Measurements from ENCODE around the gene GUCA2A.

The GUCA2A gene

DNA sequence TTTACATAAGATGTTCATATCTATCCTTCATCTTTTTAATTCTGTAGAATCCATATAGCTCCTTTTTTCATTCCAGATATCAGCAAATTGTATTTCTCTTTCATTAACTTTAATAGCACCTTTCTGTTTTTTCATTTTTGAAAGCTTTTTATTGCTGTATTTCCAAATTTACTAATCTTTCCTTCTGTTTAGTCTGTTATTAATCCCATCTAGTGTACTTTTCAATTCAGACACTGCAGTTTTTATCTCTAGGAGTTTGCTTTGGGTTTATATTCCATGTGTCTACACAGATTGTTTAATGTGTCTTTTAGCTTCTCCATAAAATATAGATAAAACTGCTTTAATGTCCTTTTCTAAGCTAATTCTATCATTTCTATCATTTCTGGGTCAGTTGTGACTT, 37.4 kb upstream of the GUCA2A start:
- TF ChIP-seq, protein P1, sequence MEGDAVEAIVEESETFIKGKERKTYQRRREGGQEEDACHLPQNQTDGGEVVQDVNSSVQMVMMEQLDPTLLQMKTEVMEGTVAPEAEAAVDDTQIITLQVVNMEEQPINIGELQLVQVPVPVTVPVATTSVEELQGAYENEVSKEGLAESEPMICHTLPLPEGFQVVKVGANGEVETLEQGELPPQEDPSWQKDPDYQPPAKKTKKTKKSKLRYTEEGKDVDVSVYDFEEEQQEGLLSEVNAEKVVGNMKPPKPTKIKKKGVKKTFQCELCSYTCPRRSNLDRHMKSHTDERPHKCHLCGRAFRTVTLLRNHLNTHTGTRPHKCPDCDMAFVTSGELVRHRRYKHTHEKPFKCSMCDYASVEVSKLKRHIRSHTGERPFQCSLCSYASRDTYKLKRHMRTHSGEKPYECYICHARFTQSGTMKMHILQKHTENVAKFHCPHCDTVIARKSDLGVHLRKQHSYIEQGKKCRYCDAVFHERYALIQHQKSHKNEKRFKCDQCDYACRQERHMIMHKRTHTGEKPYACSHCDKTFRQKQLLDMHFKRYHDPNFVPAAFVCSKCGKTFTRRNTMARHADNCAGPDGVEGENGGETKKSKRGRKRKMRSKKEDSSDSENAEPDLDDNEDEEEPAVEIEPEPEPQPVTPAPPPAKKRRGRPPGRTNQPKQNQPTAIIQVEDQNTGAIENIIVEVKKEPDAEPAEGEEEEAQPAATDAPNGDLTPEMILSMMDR (conservative IDR thresholded peaks at IDR 0.05; ENCODE audit: control insufficient read depth, insufficient read depth, low read depth, low read length): no peak
- no peak for DNase-seq (ENCODE audit: low read depth)
- no peak overlapping the region for H3K4me3 ChIP-seq (ENCODE audit: control insufficient read depth, low read depth, low read length)

DNA sequence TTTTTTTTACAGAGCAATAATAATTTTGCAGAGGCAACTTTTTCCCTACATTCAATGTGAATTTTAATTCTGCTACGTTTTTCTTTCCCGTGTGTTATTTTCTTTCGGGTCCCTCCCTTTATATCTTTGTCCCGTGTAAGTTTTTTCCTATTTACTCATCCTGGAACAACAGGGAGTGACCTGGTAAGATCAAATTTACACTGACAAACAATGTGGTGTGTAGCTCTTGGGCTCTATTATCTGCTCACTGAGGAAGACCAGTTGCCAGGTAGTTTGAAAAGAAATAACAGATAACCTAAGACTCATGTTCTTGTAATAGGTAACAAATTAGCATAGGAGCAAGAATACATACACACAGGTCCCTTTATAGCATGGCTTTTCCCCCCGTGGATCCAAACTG, 33.7 kb upstream of the GUCA2A start:
- H3K4me3 ChIP-seq (ENCODE audit: control insufficient read depth, low read depth, low read length): no peak overlapping the region
- DNase-seq (ENCODE audit: low read depth): no peak
- TF ChIP-seq, protein P1 (conservative IDR thresholded peaks at IDR 0.05; ENCODE audit: control insufficient read depth, insufficient read depth, low read depth, low read length): no peak

DNA sequence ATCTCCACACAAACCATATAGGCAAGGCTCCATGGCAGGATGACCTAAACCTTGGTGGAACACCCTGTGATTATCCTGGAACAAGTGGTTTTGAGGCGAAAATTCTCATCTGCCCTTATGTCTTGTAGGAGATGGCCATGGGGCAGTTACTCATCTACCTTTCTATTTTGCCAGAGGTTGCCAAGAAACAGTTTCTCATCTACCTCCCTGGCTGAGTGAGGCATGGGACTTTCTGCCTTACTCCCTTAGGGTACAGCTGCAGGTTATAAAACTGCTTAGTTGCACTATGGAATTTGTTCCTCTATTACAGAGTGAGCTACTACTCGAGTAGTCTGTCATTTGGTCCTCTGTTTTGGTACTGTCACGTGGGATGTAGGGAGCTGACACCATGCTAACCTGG, 31.3 kb upstream of the GUCA2A start:
- TF ChIP-seq, protein P1 (conservative IDR thresholded peaks at IDR 0.05; ENCODE audit: control insufficient read depth, insufficient read depth, low read depth, low read length): no peak
- H3K4me3 ChIP-seq (ENCODE audit: control insufficient read depth, low read depth, low read length): no peak overlapping the region
- no peak for DNase-seq (ENCODE audit: low read depth)

DNA sequence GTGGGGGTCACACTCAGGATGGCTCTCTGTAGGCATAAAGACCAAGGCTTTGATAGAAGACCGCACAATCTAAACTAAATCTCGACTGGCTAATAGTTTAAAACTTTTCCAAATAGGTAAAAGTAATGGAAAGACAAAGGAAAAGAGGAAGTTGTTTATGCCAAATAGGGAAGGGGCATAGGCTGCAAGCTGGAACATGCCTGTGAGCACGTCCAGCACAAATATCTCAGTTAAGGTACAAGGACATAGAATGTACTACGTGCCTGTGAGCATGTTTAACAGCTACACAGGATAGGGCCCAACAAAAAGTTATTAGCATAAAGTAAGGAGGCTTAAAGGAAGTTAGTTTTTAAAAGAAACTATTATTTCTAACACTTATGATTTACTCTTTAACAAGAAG, 27.6 kb upstream of the GUCA2A start:
- TF ChIP-seq, protein P1 (conservative IDR thresholded peaks at IDR 0.05; ENCODE audit: control insufficient read depth, insufficient read depth, low read depth, low read length): no peak
- H3K4me3 ChIP-seq (ENCODE audit: control insufficient read depth, low read depth, low read length): no peak overlapping the region
- DNase-seq (ENCODE audit: low read depth): no peak

DNA sequence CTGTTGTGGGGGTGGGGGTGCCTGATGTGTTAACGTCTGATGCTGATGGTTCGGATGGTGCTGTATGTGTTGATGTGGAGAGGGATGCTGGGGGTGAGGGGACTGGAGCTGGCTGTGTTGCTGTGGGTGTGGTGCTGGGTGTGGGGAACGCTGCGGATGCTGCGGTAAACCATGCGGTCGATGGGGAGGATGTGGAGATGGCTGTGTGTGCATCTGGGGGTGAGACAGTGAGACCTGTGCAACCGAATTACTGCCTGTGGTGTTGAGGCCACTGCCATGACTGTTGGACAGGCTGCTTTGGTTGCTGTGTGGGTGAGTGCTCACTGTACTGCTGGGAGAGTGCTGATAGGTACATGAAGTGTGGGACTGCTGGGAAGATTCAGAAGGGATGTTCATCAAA, 26.8 kb upstream of the GUCA2A start:
- H3K4me3 ChIP-seq (ENCODE audit: control insufficient read depth, low read depth, low read length): no peak overlapping the region
- TF ChIP-seq, protein P1 (conservative IDR thresholded peaks at IDR 0.05; ENCODE audit: control insufficient read depth, insufficient read depth, low read depth, low read length): no peak
- no peak for DNase-seq (ENCODE audit: low read depth)

DNA sequence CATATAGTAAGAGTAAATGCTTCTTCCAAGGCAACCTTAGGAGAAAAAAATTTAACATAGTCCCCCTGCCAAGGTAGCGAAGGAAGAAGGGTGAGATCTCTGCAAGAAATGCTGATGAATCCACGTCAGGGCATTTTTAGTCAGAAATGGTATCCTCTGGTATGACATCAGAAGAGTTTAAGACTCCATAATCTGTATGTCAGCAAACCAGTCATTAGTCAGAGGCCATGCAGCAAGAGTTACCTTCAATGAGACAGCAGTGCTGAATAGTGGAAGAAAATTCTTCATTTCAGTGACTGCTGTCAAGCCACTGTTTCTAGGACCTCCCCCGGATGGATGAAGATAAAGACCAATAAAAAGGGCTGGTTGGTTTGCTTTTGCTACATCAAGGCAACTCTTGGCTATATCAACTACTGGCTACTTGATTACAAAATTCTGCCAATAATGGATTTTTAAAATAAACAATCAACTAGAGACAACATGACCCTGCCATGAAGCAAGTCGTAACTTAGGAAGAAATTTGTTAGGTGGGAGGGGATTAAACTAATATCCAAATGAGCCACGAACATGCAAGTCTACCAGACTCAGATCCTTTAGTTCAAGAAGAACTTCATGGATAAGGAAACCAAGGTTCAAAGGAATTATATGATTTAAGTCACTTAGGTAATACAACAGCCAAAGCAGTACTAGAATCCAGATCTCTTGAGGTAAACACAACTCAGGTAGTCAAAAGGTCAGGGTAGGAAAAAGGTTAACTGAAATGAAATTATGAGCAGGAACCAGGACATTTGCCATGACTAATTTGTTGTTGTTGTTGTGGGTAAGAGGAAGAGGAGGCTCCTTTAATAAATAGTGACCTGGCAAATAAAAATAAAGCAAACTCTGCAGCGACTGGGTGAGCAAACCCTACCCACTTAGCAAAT, 25.6 kb upstream of the GUCA2A start:
- no peak for DNase-seq (ENCODE audit: low read depth)
- no peak overlapping the region for H3K4me3 ChIP-seq (ENCODE audit: control insufficient read depth, low read depth, low read length)
- TF ChIP-seq, protein P1 (conservative IDR thresholded peaks at IDR 0.05; ENCODE audit: control insufficient read depth, insufficient read depth, low read depth, low read length): no peak
